ENCODE results near the gene SEC23B. TPM values are rescaled to one million over a fixed set of nuclear protein-coding genes. Genes with fewer than 3 reads are reported as not detected.
"Not testable (repeated sequence)": the region's sequence is repeated elsewhere in the genome, so short reads cannot be mapped to it uniquely, and the experiment has no call there.

Gene SEC23B
- total RNA-seq, 2 donors from 2014 or later: 22.2 to 32.9 TPM

GRCh38 chr20:18496740-18497592 is 10.8 kb upstream of the SEC23B start, which contains the start of gene RBBP9:
RBBP9 (minus strand) TSS chr20:18497225; CDS start chr20:18497167, 58 bp downstream.
- H3K27me3 ChIP-seq (replicated peaks; ENCODE audit: insufficient read depth): no peaks in the 10 kb centered on the region
- H3K9me3 ChIP-seq: no peaks in the 10 kb centered on the region
- H3K36me3 ChIP-seq: no peaks in the 10 kb centered on the region
- no peak for TF ChIP-seq CTCF (IDR thresholded peaks at IDR 0.05)
- ATAC-seq (ENCODE audit: insufficient number of reproducible peaks, low FRiP score, low read depth) (no peak), DNase-seq (ENCODE audit: low spot score) (peak; percentile 37)
- H3K4me3 ChIP-seq: peak within 1 kb of the TSS; percentile 84
- peaks cover 7 to 12% of the 10 kb centered on the region in 2 donors for H3K4me1 ChIP-seq (ENCODE audit: control insufficient read depth in 1 of 2, low read depth in 2 of 2)
- peak within 1 kb of the TSS; percentile 42 to 52 for H3K27ac ChIP-seq

- H3K36me3 ChIP-seq: no peaks in the 10 kb centered on the region
- peak overlapping the region; percentile 84 for H3K4me3 ChIP-seq
- TF ChIP-seq CTCF (IDR thresholded peaks at IDR 0.05): no peak
- peaks cover 7 to 12% of the 10 kb centered on the region in 2 donors for H3K4me1 ChIP-seq (ENCODE audit: control insufficient read depth in 1 of 2, low read depth in 2 of 2)
- H3K9me3 ChIP-seq: no peaks in the 10 kb centered on the region
- peak overlapping the region; percentile 42 to 52 for H3K27ac ChIP-seq
- ATAC-seq (ENCODE audit: insufficient number of reproducible peaks, low FRiP score, low read depth): no peak
- H3K27me3 ChIP-seq (replicated peaks; ENCODE audit: insufficient read depth): no peaks in the 10 kb centered on the region
- DNase-seq (ENCODE audit: low spot score): no peak
Measured at GRCh38 chr20:18497603-18498002, 10.1 kb upstream of the SEC23B start.

- not testable (repeated sequence) for ATAC-seq (ENCODE audit: insufficient number of reproducible peaks, low FRiP score, low read depth); DNase-seq (ENCODE audit: low spot score); H3K27me3 ChIP-seq (replicated peaks; ENCODE audit: insufficient read depth); H3K4me3 ChIP-seq; H3K4me1 ChIP-seq (ENCODE audit: control insufficient read depth in 1 of 2, low read depth in 2 of 2); H3K36me3 ChIP-seq; H3K27ac ChIP-seq; H3K9me3 ChIP-seq
Measured at GRCh38 chr20:18501672-18502071, 6.1 kb upstream of the SEC23B start.

- Histone ChIP-seq H3K4me3 (peak overlapping the region; percentile 51), H3K9me3 (no peaks in the 10 kb centered on the region), H3K27ac (peak overlapping the region; percentile 51), H3K4me1 (ENCODE audit: control insufficient read depth in 1 of 2, low read depth in 2 of 2) (peaks cover 5 to 9% of the 10 kb centered on the region in 2 donors), H3K36me3 (no peaks in the 10 kb centered on the region), H3K27me3 (replicated peaks; ENCODE audit: insufficient read depth) (no peaks in the 10 kb centered on the region)
- ATAC-seq (ENCODE audit: insufficient number of reproducible peaks, low FRiP score, low read depth): no peak
- no peak for TF ChIP-seq CTCF (IDR thresholded peaks at IDR 0.05)
- DNase-seq (ENCODE audit: low spot score): peak; percentile 5
Measured at GRCh38 chr20:18504479-18505060, 3.2 kb upstream of the SEC23B start.

- H3K4me3 ChIP-seq: peak overlapping the region; percentile 78
- H3K36me3 ChIP-seq: no peaks in the 10 kb centered on the region
- TF ChIP-seq CTCF (IDR thresholded peaks at IDR 0.05): no peak
- H3K27ac ChIP-seq: peak overlapping the region; percentile 97 to 98
- DNase-seq (ENCODE audit: low spot score) (no peak), ATAC-seq (ENCODE audit: insufficient number of reproducible peaks, low FRiP score, low read depth) (no peak)
- H3K4me1 ChIP-seq (ENCODE audit: control insufficient read depth in 1 of 2, low read depth in 2 of 2): peaks cover 5 to 9% of the 10 kb centered on the region in 2 donors
- no peaks in the 10 kb centered on the region for H3K9me3 ChIP-seq
- H3K27me3 ChIP-seq (replicated peaks; ENCODE audit: insufficient read depth): no peaks in the 10 kb centered on the region
Measured at GRCh38 chr20:18506744-18507143, 996 bp upstream of the SEC23B start.

Data from thoracic aorta (tissue), 2 donors.